Mesothelial cell of epicardium (in vitro differentiated cells): Measurements from ENCODE around the gene AGBL4. TPM values are rescaled to one million over a fixed set of nuclear protein-coding genes. Genes with fewer than 3 reads are reported as not detected.
A peak's percentile ranks its signal among the peaks of the same experiment; 100 is the strongest.

Experiments used
- DNase-seq, 2 experiments: peaks; one replicate each; pipeline ENCODE4 v3.0.0; 2021; ENCODE audit warnings: low spot score in 2 of 2; ENCODE audit not compliant: unreplicated experiment in 2 of 2
- H3K27ac Mint-ChIP-seq: 2 replicates; pipeline ENCODE4 v1.8.0; 2021; ENCODE audit warnings: mixed read lengths
- H3K27me3 Mint-ChIP-seq: 2 replicates; pipeline ENCODE4 v1.8.0; 2021; ENCODE audit warnings: low read depth, mixed read lengths
- H3K36me3 Mint-ChIP-seq: 2 replicates; pipeline ENCODE4 v1.8.0; 2021; ENCODE audit warnings: mixed read lengths
- H3K4me1 Mint-ChIP-seq: 2 replicates; pipeline ENCODE4 v1.8.0; 2021; ENCODE audit warnings: mixed read lengths
- H3K4me3 Mint-ChIP-seq: 2 replicates; pipeline ENCODE4 v1.8.0; 2021; ENCODE audit warnings: mild to moderate bottlenecking, moderate library complexity, mixed read lengths
- H3K9me3 Mint-ChIP-seq: 2 replicates; pipeline ENCODE4 v1.8.0; 2021; ENCODE audit warnings: mixed read lengths
- CTCF ChIP-seq: fragments of 200-600 bp; sonication (generic); IDR thresholded peaks from one replicate; pipeline ENCODE4 v1.5.0; 2021; ENCODE audit warnings: antibody characterized with exemption; ENCODE audit not compliant: unreplicated experiment
- total RNA-seq: library from RNA; stranded (reverse); gene quantifications from 3 replicates; pipeline ENCODE4 v1.2.1, GENCODE V29; 2021

The AGBL4 gene
- total RNA-seq, 1 donor from 2014 or later: 0.42 TPM

DNA sequence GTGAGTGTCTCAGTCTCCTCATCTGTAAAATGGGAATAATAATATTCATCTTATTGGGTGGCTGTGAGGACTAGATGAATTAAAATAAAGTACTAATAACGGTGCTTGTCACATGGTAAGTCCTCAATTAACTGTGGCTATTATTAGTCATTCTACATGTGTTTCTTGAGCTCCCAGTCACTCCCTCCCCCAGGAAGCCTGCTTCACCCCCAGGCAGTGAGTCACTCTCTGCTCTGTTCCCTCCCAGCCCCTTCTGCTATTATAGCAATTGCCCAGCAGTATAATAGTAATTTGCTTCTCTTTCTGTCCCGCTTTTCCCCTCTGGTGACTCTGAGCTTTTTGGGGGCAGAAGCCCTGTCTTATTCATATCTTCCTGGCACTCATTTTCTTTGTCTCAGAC lies 1349.1 kb downstream of the AGBL4 start:
- Mint-ChIP-seq H3K4me3 (no peak overlapping the region), H3K9me3 (no peaks in the 10 kb centered on the region), H3K27me3 (peaks cover 48% of the 10 kb centered on the region), H3K36me3 (no peaks in the 10 kb centered on the region), H3K4me1 (no peaks in the 10 kb centered on the region), H3K27ac (no peak overlapping the region)
- TF ChIP-seq CTCF: no peak
- no peak for DNase-seq

DNA sequence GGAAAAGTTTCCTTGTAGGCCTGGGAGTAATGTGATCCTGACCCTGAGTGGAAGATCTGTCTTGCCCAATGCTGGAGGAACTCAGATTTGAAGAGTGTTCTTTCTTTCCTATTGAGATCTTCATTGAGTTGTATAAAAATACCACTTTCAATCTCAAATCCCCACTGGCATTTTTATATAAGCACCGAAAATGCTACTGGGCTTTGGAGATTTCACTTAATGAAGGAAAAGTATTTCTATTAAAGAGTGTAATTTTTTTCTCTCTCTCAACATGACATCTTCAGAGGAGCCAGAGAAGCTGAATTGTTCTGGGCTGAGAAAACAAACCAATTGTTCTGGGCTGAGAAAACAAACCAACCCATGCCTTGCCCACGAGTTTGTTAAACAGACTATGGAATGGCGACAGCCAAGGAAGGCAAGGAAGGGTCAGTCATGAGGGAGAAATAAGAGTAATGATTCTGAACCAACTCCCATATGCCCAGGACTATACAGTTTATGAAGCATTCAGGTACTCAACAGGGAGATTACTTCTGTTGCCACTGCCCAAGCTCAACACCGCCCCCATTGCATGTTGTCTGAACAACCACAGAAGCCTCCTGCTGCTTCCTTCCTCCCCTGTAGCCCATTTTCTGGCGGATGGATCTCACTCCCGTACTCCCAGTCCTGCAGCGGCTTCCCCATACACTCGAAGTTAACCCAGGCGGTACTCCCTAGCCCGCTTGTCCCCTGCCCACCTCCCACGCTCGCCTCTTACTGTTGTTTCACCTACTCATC lies 1350.2 kb downstream of the AGBL4 start:
- Mint-ChIP-seq H3K4me3 (no peak overlapping the region), H3K4me1 (no peaks in the 10 kb centered on the region), H3K36me3 (no peaks in the 10 kb centered on the region), H3K27me3 (peaks cover 56% of the 10 kb centered on the region), H3K9me3 (no peaks in the 10 kb centered on the region), H3K27ac (no peak overlapping the region)
- no peak for DNase-seq
- peak; percentile 6 for TF ChIP-seq CTCF

GRCh38 chr1:48671578-48671977 lies 1352.2 kb downstream of the AGBL4 start:
- DNase-seq: no peak
- Mint-ChIP-seq H3K9me3 (no peaks in the 10 kb centered on the region), H3K4me1 (no peaks in the 10 kb centered on the region), H3K36me3 (no peaks in the 10 kb centered on the region), H3K27ac (no peak overlapping the region), H3K4me3 (no peak overlapping the region), H3K27me3 (peaks cover 60% of the 10 kb centered on the region)
- no peak for TF ChIP-seq CTCF

DNA sequence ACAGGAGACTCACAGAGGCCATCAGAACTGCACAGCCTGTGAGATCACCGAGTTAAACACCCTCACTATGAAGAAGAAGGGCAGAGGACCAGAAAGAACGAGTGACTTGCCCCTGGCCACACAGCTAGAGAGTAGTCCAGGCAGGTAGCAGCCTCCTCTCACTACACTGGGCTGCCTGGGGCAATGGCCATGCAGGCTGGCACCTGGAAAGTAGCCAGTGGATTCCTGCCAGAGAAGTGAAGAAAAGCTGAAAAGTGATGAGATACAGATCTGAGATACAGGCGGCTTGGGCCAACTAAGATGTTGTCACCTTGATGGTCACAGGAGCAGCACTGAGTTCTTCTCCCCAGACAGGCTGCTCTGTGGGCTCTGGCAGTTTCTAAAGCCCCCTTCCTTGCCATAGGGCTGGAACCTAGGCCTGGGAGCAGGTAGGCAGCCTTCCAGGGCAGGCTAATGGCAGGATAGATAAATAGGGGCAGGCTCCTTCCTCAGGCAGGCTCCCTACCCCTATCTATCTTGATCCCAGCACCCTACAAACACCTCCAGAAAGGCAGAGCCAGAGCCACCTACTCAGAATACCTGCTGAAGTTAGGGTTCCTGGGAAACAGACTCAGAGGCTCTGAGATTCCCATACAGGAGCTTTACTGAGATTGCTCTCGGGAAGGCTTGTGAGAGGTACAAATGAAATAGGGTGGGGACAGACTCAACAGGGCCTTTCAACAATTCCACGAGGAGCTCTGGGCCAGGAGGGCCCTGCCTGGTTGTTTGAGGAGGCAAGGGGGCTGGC lies 1353.3 kb downstream of the AGBL4 start:
- DNase-seq: no peak
- TF ChIP-seq CTCF: no peak
- Mint-ChIP-seq H3K27me3 (peaks cover 66% of the 10 kb centered on the region), H3K27ac (no peak overlapping the region), H3K36me3 (no peaks in the 10 kb centered on the region), H3K4me3 (no peak overlapping the region), H3K9me3 (no peaks in the 10 kb centered on the region), H3K4me1 (no peaks in the 10 kb centered on the region)

DNA sequence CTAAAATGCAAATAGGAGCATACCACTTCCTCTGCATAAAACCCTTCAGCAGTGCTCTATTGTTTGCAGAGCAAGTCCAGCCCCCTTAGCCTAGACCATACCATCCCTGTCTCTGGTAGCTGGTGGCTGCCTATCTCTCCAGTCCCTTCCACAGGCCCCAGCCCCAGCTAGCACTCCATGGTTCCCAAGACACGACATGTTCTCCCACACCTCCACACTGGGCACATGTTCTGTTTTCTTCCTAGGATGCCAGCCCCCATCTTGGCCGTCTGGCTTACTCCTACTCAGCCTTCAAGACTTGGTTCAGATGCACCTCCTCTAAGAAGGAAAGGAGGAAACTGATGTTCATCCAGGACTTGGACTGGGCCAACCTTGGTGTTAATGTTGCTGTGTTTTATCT lies 1355.4 kb downstream of the AGBL4 start:
- H3K27ac Mint-ChIP-seq: no peak overlapping the region
- no peaks in the 10 kb centered on the region for H3K9me3 Mint-ChIP-seq
- H3K36me3 Mint-ChIP-seq: no peaks in the 10 kb centered on the region
- H3K4me1 Mint-ChIP-seq: no peaks in the 10 kb centered on the region
- H3K4me3 Mint-ChIP-seq: no peak overlapping the region
- peaks cover 66% of the 10 kb centered on the region for H3K27me3 Mint-ChIP-seq
- no peak for DNase-seq
- TF ChIP-seq CTCF: no peak
